GM12864 (cell line): ENCODE measurements around the gene TBC1D17.

ENCODE experiments used
- DNase-seq: peaks from one replicate; pipeline ENCODE4 v3.0.0-alpha.2; 2011; ENCODE audit warnings: low read depth
- H3K4me3 ChIP-seq: 2 replicates; pipeline ENCODE4 v1.5.1; 2011; ENCODE audit warnings: mild to moderate bottlenecking, low read depth, low read length, control low read depth
- CTCF ChIP-seq: IDR thresholded peaks from 2 replicates; pipeline ENCODE4 v1.5.1; 2011; ENCODE audit warnings: low read depth, mild to moderate bottlenecking, moderate library complexity, low read length, control low read depth, inconsistent platforms; ENCODE audit errors: missing control alignments

The TBC1D17 gene

GRCh38 chr19:49936549-49936948, 59.0 kb downstream of the TBC1D17 start:
- TF ChIP-seq CTCF = no peak
- H3K4me3 ChIP-seq = no peak overlapping the region
- no peak for DNase-seq

- H3K4me3 ChIP-seq = no peak overlapping the region
- peak; percentile 96 for TF ChIP-seq CTCF
Observed at GRCh38 chr19:49937750-49938381, 60.4 kb downstream of the TBC1D17 start.

More at GRCh38 chr19:49937750-49938381, 60.4 kb downstream of the TBC1D17 start:
- DNase-seq = no peak
